ENCODE data around the gene OR52B6. TPM values are rescaled to one million over a fixed set of nuclear protein-coding genes. Genes with fewer than 3 reads are reported as not detected.

The OR52B6 gene
- total RNA-seq, 1 experiment from 2014 or later: not detected

Other genes starting within 250 kb of the OR52B6 start
- gene OR51B5, start 237.4 kb upstream of the OR52B6 start, total RNA-seq (2014; rRNA removed; shearing (Covaris generic); ENCODE audit: low replicate concordance): 0.60 TPM in 1 of 2 replicates, not detected in the other
- gene OR51B6, start 229.4 kb upstream of the OR52B6 start, total RNA-seq (2014; rRNA removed; shearing (Covaris generic); ENCODE audit: low replicate concordance): not detected in 2 replicates
- gene OR51M1, start 197.1 kb upstream of the OR52B6 start, total RNA-seq (2014; rRNA removed; shearing (Covaris generic); ENCODE audit: low replicate concordance): not detected in 2 replicates
- not detected in 2 replicates for gene OR51Q1, start 158.8 kb upstream of the OR52B6 start, total RNA-seq (2014; rRNA removed; shearing (Covaris generic); ENCODE audit: low replicate concordance)
- not detected in 2 replicates for gene OR51I1, start 139.4 kb upstream of the OR52B6 start, total RNA-seq (2014; rRNA removed; shearing (Covaris generic); ENCODE audit: low replicate concordance)
- not detected in 2 replicates for gene OR51I2, start 131.6 kb upstream of the OR52B6 start, total RNA-seq (2014; rRNA removed; shearing (Covaris generic); ENCODE audit: low replicate concordance)
- not detected in 2 replicates for gene OR52D1, start 92.2 kb upstream of the OR52B6 start, total RNA-seq (2014; rRNA removed; shearing (Covaris generic); ENCODE audit: low replicate concordance)
- gene UBQLN3, start 70.9 kb upstream of the OR52B6 start, total RNA-seq (2014; rRNA removed; shearing (Covaris generic); ENCODE audit: low replicate concordance): 0.18 and 0.37 TPM in 2 replicates
- gene UBQLNL, start 64.2 kb upstream of the OR52B6 start, total RNA-seq (2014; rRNA removed; shearing (Covaris generic); ENCODE audit: low replicate concordance): 0.43 TPM in 1 of 2 replicates, not detected in the other
- gene OR52H1, start 32.3 kb upstream of the OR52B6 start, total RNA-seq (2014; rRNA removed; shearing (Covaris generic); ENCODE audit: low replicate concordance): 1.2 TPM in 1 of 2 replicates, not detected in the other
- not detected in 2 replicates for gene TRIM6, start 15.8 kb downstream of the OR52B6 start, total RNA-seq (2014; rRNA removed; shearing (Covaris generic); ENCODE audit: low replicate concordance)
- 11.4 and 19.7 TPM in 2 replicates for gene TRIM34, start 44.1 kb downstream of the OR52B6 start, total RNA-seq (2014; rRNA removed; shearing (Covaris generic); ENCODE audit: low replicate concordance)
- 26.1 and 31.4 TPM in 2 replicates for gene TRIM5, start 104.2 kb downstream of the OR52B6 start, total RNA-seq (2014; rRNA removed; shearing (Covaris generic); ENCODE audit: low replicate concordance)
- 90.0 and 112 TPM in 2 replicates for gene TRIM22, start 108.9 kb downstream of the OR52B6 start, total RNA-seq (2014; rRNA removed; shearing (Covaris generic); ENCODE audit: low replicate concordance)
- gene OR56B1, start 155.6 kb downstream of the OR52B6 start, total RNA-seq (2014; rRNA removed; shearing (Covaris generic); ENCODE audit: low replicate concordance): not detected in 2 replicates
- not detected in 2 replicates for gene OR52N4, start 173.4 kb downstream of the OR52B6 start, total RNA-seq (2014; rRNA removed; shearing (Covaris generic); ENCODE audit: low replicate concordance)
- not detected in 2 replicates for gene OR52N5, start 202.5 kb downstream of the OR52B6 start, total RNA-seq (2014; rRNA removed; shearing (Covaris generic); ENCODE audit: low replicate concordance)
- not detected in 2 replicates for gene OR52N1, start 210.4 kb downstream of the OR52B6 start, total RNA-seq (2014; rRNA removed; shearing (Covaris generic); ENCODE audit: low replicate concordance)
- not detected in 2 replicates for gene OR52N2, start 228.0 kb downstream of the OR52B6 start, total RNA-seq (2014; rRNA removed; shearing (Covaris generic); ENCODE audit: low replicate concordance)